Measurements from ENCODE around the gene PHACTR2. TPM values are rescaled to one million over a fixed set of nuclear protein-coding genes. Genes with fewer than 3 reads are reported as not detected.

The PHACTR2 gene
- total RNA-seq, 1 donor, result 51.4 TPM

- TF ChIP-seq CTCF (IDR thresholded peaks at IDR 0.05; ENCODE audit: insufficient read depth, low read depth, low read length), result no peak
- H3K4me3 ChIP-seq (ENCODE audit: low read depth, low read length), result no peak overlapping the region
- DNase-seq (ENCODE audit: low read depth), result no peak
Measured at GRCh38 chr6:143708889-143709288, 31.1 kb downstream of the PHACTR2 start.

- no peak overlapping the region for H3K4me3 ChIP-seq (ENCODE audit: low read depth, low read length)
- DNase-seq (ENCODE audit: low read depth), result no peak
- no peak for TF ChIP-seq CTCF (IDR thresholded peaks at IDR 0.05; ENCODE audit: insufficient read depth, low read depth, low read length)
Measured at GRCh38 chr6:143711714-143712113, 33.9 kb downstream of the PHACTR2 start.

GRCh38 chr6:143718472-143718871, 40.7 kb downstream of the PHACTR2 start:
- TF ChIP-seq CTCF (IDR thresholded peaks at IDR 0.05; ENCODE audit: insufficient read depth, low read depth, low read length), result no peak
- H3K4me3 ChIP-seq (ENCODE audit: low read depth, low read length), result no peak overlapping the region
- DNase-seq (ENCODE audit: low read depth), result no peak

GRCh38 chr6:143721642-143722041, 43.9 kb downstream of the PHACTR2 start:
- no peak for DNase-seq (ENCODE audit: low read depth)

GRCh38 chr6:143724876-143725275, 47.1 kb downstream of the PHACTR2 start:
- H3K4me3 ChIP-seq (ENCODE audit: low read depth, low read length), result no peak overlapping the region
- no peak for DNase-seq (ENCODE audit: low read depth)
- TF ChIP-seq CTCF (IDR thresholded peaks at IDR 0.05; ENCODE audit: insufficient read depth, low read depth, low read length), result no peak

More at GRCh38 chr6:143721642-143722041, 43.9 kb downstream of the PHACTR2 start:
- H3K4me3 ChIP-seq (ENCODE audit: low read depth, low read length), result no peak overlapping the region
- TF ChIP-seq CTCF (IDR thresholded peaks at IDR 0.05; ENCODE audit: insufficient read depth, low read depth, low read length), result no peak

- no peak overlapping the region for H3K4me3 ChIP-seq (ENCODE audit: low read depth, low read length)
- no peak for TF ChIP-seq CTCF (IDR thresholded peaks at IDR 0.05; ENCODE audit: insufficient read depth, low read depth, low read length)
- no peak for DNase-seq (ENCODE audit: low read depth)
Measured at GRCh38 chr6:143726015-143726647, 48.4 kb downstream of the PHACTR2 start.

- H3K4me3 ChIP-seq (ENCODE audit: low read depth, low read length), result no peak overlapping the region
- TF ChIP-seq CTCF (IDR thresholded peaks at IDR 0.05; ENCODE audit: insufficient read depth, low read depth, low read length), result no peak
- DNase-seq (ENCODE audit: low read depth), result no peak
Measured at GRCh38 chr6:143727035-143727434, 49.3 kb downstream of the PHACTR2 start.
